GM12891 (cell line): ENCODE measurements around the gene NCOA6.

Experiments used
- POLR2A ChIP-seq: IDR thresholded peaks from 2 replicates; pipeline ENCODE4 v1.6.1; 2011; ENCODE audit warnings: low read depth, low read length, control low read depth
- POLR2AphosphoS5 ChIP-seq: IDR thresholded peaks from 2 replicates; pipeline ENCODE4 v1.6.1; 2011; ENCODE audit warnings: low read depth, low read length, control low read depth
- POU2F2 ChIP-seq: IDR thresholded peaks from 2 replicates; pipeline ENCODE4 v1.6.1; 2011; ENCODE audit warnings: low read depth, mild to moderate bottlenecking, control low read depth, low read length, moderate library complexity
- SPI1 ChIP-seq: IDR thresholded peaks from 2 replicates; pipeline ENCODE4 v1.6.1; 2011; ENCODE audit warnings: low read depth, low read length, control low read depth
- TAF1 ChIP-seq: IDR thresholded peaks from 2 replicates; pipeline ENCODE4 v1.6.1; 2011; ENCODE audit warnings: low read depth, low read length, control low read depth

DNA sequence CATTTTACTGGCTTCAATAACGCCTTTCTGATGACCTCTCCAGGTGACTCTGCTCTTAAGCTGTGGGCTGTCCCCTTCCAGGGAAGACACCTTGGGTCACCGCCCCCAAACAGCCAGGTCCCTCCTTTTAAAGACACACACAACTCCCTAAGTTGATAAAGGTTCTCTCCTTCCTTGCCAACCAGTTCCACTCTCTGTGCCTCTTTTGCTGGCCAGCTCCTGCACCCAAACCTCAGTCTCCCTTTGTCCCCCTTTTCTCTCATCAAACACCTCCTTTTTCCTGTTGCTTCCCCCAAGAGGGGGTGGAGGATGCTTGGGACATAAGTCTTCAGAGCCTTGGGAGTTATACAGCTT, 1.0 kb downstream of the NCOA6 start:
- TF ChIP-seq POLR2AphosphoS5: 0 out of 2 replicates have a peak, but pooled peaks have one; percentile 24
- no peak for TF ChIP-seq POLR2A
- no peak for TF ChIP-seq TAF1
- 0 out of 2 replicates have a peak, but pooled peaks have one; percentile 0 for TF ChIP-seq SPI1
- TF ChIP-seq POU2F2: no peak
